Tibial nerve (tissue), 4 donors: ENCODE data around the gene PLCG1. TPM values are rescaled to one million over a fixed set of nuclear protein-coding genes. Genes with fewer than 3 reads are reported as not detected.

Source experiments
- DNase-seq, 2 donors: peaks; one replicate each; pipeline ENCODE4 v3.0.0-alpha.2; 2019; ENCODE audit warnings: low spot score in 2 of 2
- H3K27ac ChIP-seq, 4 donors: fragments of 200-600 bp; sonication (generic) in 3 of 4; one replicate each; pipeline ENCODE4 v1.5.1; 2017 to 2019; ENCODE audit warnings: mild to moderate bottlenecking in 1 of 4
- H3K27me3 ChIP-seq, 2 donors: fragments of 200-600 bp; sonication (generic) in 1 of 2; one replicate each; pipeline versions ENCODE4 v1.5.1 to v1.6.0; 2017 to 2019
- H3K36me3 ChIP-seq, 3 donors: fragments of 200-600 bp; sonication (generic); one replicate each; pipeline ENCODE4 v1.5.1; 2018 to 2019
- H3K4me1 ChIP-seq, 4 donors: fragments of 200-600 bp; sonication (generic) in 3 of 4; one replicate each; pipeline ENCODE4 v1.5.1; 2017 to 2019
- H3K4me3 ChIP-seq, 4 donors: fragments of 200-600 bp; sonication (generic) in 3 of 4; one replicate each; pipeline ENCODE4 v1.5.1; 2017 to 2019; ENCODE audit warnings: mild to moderate bottlenecking in 1 of 4, moderate library complexity in 1 of 4
- H3K9me3 ChIP-seq, 4 donors: fragments of 200-600 bp; sonication (generic) in 3 of 4; one replicate each; pipeline ENCODE4 v1.5.1; 2017 to 2019
- EP300 ChIP-seq, 2 donors: sonication (generic); formaldehyde crosslinking; IDR thresholded peaks; one replicate each; pipeline ENCODE4 v1.6.1; 2017; ENCODE audit warnings: antibody characterized with exemption in 2 of 2, mild to moderate bottlenecking in 1 of 2
- POLR2A ChIP-seq, 2 donors: fragments of 450-650 bp; IDR thresholded peaks; one replicate each; pipeline ENCODE4 v1.6.1; 2017; ENCODE audit warnings: antibody characterized with exemption in 2 of 2, mild to moderate bottlenecking in 2 of 2, moderate library complexity in 2 of 2
- WGBS, 2 donors: methylation state at CpG; one replicate each; pipeline ENCODE4 v1.1.5; 2018; 5-methylcytosine and 5-hydroxymethylcytosine counted together
- total RNA-seq, 4 donors: library from RNA; depleted of rRNA; stranded (reverse); fragments of >200 nt; gene quantifications; one replicate each; pipeline ENCODE4 v1.1.0, GENCODE V29; 2016
- TF ChIP-seq, protein P1 (sequence below), 5 experiments: fragments of 200-600 bp in 3 of 5; fragments of 450-650 bp in 2 of 5; sonication (generic) in 3 of 5; IDR thresholded peaks; one replicate each; pipeline ENCODE4 v1.5.1; 2016 to 2019; ENCODE audit warnings: antibody characterized with exemption in 5 of 5, mild to moderate bottlenecking in 3 of 5, moderate library complexity in 2 of 5

The PLCG1 gene
- total RNA-seq, 4 donors from 2014 or later = 127 to 165 (median 144) TPM

DNA sequence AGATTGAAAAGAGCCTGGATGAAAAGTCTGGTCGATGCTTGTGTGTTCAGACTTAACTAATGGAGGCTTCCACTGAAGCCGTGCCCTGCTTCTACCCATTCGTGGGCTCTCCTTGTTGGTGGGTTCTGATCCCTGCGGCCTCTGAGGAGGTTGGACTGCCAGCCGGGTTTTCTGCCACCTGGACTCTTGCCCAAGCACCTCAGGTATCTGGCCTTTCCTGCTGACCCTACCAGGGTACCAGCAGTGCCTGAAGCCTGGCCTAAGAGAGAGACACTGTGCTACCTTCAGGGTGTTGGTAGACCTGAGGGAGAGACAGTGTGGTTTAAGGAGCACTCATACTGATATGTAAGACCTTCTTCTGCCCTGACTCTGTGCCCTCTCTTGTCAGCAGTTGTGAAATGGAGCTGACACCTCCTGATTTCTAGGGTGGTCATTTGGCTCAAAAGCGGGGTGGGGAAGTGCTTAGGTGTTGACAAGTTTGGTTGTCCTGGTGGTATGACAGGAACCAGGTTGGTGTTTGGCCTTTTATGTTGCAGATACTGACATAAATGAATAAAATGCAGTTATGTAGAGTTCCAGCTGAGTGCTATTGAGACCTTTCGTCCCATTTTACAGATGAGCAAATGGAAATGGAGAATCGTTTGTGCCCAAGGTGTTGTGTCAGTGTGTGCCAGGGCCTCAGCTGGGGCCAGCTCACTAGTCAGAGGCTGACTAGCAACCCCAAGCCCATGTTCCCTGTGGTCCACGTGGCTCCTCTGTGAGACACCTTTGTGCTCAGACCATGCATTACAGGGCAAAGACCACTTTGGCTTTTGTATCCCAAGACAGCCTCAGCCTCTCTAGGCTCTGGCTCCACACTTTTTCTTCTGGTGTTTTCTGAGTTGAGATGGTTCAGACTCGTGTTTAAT, 3.1 kb downstream of the PLCG1 start:
- WGBS, 2 donors = 59 to 61% methylated on average over 10 of the region's 10 CpGs
- no peaks in the 10 kb centered on the region for H3K9me3 ChIP-seq
- H3K36me3 ChIP-seq = peaks cover 0 to 8% (median 0%) of the 10 kb centered on the region in 3 donors
- TF ChIP-seq, protein P1, sequence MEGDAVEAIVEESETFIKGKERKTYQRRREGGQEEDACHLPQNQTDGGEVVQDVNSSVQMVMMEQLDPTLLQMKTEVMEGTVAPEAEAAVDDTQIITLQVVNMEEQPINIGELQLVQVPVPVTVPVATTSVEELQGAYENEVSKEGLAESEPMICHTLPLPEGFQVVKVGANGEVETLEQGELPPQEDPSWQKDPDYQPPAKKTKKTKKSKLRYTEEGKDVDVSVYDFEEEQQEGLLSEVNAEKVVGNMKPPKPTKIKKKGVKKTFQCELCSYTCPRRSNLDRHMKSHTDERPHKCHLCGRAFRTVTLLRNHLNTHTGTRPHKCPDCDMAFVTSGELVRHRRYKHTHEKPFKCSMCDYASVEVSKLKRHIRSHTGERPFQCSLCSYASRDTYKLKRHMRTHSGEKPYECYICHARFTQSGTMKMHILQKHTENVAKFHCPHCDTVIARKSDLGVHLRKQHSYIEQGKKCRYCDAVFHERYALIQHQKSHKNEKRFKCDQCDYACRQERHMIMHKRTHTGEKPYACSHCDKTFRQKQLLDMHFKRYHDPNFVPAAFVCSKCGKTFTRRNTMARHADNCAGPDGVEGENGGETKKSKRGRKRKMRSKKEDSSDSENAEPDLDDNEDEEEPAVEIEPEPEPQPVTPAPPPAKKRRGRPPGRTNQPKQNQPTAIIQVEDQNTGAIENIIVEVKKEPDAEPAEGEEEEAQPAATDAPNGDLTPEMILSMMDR (IDR thresholded peaks at IDR 0.05) = no peak
- TF ChIP-seq POLR2A (IDR thresholded peaks at IDR 0.05) = no peak
- peak overlapping the region in 1 of 4 donors; percentile 78 for H3K4me3 ChIP-seq
- H3K27me3 ChIP-seq = no peaks in the 10 kb centered on the region
- peaks cover 0 to 84% (median 51%) of the 10 kb centered on the region in 4 donors for H3K4me1 ChIP-seq
- H3K27ac ChIP-seq = peak overlapping the region; percentile 45 to 100 (median 96)
- no peak for DNase-seq

DNA sequence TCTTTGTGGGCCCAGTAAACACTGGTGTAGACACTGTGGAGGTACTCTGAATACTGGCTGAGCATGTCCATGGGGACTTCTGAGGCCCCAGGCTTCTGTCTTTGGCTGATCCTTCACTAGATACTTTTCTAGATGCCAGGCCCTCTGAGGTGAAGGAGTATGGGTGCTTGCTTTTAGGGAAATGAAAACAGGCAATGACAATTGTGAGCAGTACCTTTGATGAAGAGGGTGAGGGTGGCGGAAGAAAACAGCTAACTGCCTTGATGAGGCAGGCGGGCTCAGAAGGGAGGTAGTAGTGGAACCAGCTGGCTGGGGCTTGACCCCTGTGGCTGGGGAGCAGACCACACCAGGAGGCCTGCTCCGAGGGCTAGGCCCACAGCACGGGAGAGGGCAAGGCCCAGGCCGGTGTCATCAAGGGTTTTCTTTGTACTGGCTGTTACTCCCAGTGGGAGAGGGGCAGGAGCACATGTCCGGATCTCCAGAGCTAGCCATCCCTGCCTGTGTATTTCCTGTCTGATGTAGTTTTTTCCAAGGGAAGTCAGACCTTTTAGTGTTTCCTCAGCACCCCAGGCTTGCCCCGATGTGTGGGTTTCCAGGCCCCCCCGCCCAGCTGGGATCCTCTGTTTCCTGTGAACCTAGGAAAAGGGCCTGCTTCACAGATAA, 3.9 kb downstream of the PLCG1 start:
- H3K27me3 ChIP-seq = no peaks in the 10 kb centered on the region
- H3K36me3 ChIP-seq = peaks cover 0 to 8% (median 0%) of the 10 kb centered on the region in 3 donors
- no peaks in the 10 kb centered on the region for H3K9me3 ChIP-seq
- peak overlapping the region; percentile 45 to 100 (median 76) for H3K27ac ChIP-seq
- DNase-seq = peak; percentile 34 to 62
- peaks cover 0 to 84% (median 59%) of the 10 kb centered on the region in 4 donors for H3K4me1 ChIP-seq
- TF ChIP-seq EP300 (IDR thresholded peaks at IDR 0.05) (peak in 1 of 2 donors; percentile 51), POLR2A (IDR thresholded peaks at IDR 0.05) (peak in 1 of 2 donors; percentile 28)
- TF ChIP-seq, protein P1 (IDR thresholded peaks at IDR 0.05) = no peak
- no peak overlapping the region for H3K4me3 ChIP-seq
- 25 to 26% methylated on average over 7 of the region's 8 CpGs for WGBS, 2 donors

DNA sequence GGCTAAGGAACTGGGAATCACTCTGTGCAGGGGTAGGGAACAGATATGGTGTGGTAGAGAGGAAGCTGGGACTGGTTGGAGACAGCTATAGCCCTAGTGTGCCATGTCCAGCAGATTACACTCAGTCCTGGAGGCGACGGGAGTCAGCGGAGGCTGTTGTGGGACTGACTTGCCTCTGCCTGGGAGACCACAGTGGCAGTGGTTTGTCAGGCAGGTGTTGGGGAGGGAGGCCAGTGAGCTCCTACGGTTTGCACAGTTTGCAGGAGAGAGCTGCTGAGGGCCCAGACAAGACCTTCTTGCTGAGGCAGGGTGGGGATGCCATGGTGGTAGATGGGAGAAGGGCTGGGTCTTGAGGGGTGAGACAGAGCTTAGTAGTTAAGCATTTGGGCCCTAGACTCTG, 4.9 kb downstream of the PLCG1 start:
- TF ChIP-seq, protein P1 (IDR thresholded peaks at IDR 0.05) = no peak
- TF ChIP-seq POLR2A (IDR thresholded peaks at IDR 0.05) = no peak
- no peak for TF ChIP-seq EP300 (IDR thresholded peaks at IDR 0.05)
- H3K4me1 ChIP-seq = peaks cover 0 to 90% (median 67%) of the 10 kb centered on the region in 4 donors
- no peak for DNase-seq

DNA sequence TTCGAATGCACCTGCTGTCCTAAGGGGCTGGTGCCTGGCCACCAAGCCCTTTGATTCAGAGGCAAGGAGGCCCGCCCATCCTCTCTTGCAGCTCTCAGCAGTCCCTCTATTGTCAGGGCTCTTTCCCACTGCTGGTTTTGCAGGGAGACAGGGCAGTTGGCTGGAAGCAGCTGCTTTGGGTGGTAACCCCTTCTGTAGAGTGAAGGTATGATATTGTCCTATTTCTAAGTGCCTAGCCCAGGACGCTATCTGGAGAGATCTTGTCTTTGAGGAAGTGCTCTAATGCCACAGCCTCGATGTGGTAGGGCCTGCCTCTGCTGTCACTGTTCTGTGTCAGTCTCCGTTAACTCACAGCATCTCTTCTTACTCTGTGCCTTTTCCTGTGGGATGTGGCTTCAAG, 5.6 kb downstream of the PLCG1 start:
- Histone ChIP-seq H3K27me3 (no peaks in the 10 kb centered on the region), H3K4me1 (peaks cover 0 to 97% (median 74%) of the 10 kb centered on the region in 4 donors), H3K36me3 (peaks cover 0 to 8% (median 0%) of the 10 kb centered on the region in 3 donors), H3K9me3 (no peaks in the 10 kb centered on the region), H3K27ac (peak overlapping the region in 2 of 4 donors; percentile 94 to 100), H3K4me3 (no peak overlapping the region)
- TF ChIP-seq EP300 (IDR thresholded peaks at IDR 0.05) (no peak), POLR2A (IDR thresholded peaks at IDR 0.05) (no peak)
- TF ChIP-seq, protein P1 (IDR thresholded peaks at IDR 0.05) = no peak
- 52 to 67% methylated on average over 5 of the region's 5 CpGs for WGBS, 2 donors
- no peak for DNase-seq

More for the DNA sequence above, 4.9 kb downstream of the PLCG1 start:
- WGBS, 2 donors = 70 to 78% methylated on average over 4 of the region's 4 CpGs
- H3K27me3 ChIP-seq = no peaks in the 10 kb centered on the region
- peaks cover 0 to 8% (median 0%) of the 10 kb centered on the region in 3 donors for H3K36me3 ChIP-seq
- no peaks in the 10 kb centered on the region for H3K9me3 ChIP-seq
- H3K4me3 ChIP-seq = no peak overlapping the region
- H3K27ac ChIP-seq = peak overlapping the region in 3 of 4 donors; percentile 59 to 100 (median 94)
